Psoas muscle (tissue), 8 donors: ENCODE results near the gene ABCG1. TPM values are rescaled to one million over a fixed set of nuclear protein-coding genes. Genes with fewer than 3 reads are reported as not detected.

ENCODE experiments used
- ATAC-seq, 4 donors: fragments of 200-7000 bp; cut with Tn5 transposase; one replicate each; pipeline ENCODE4 v1.9.1; 2020; ENCODE audit warnings: moderate library complexity in 3 of 4, mild to moderate bottlenecking in 2 of 4
- DNase-seq, 2 donors: peaks; one replicate each; pipeline ENCODE4 v3.0.0-alpha.2; 2020
- H3K27ac ChIP-seq: fragments of 200-600 bp; one replicate; pipeline ENCODE4 v1.8.0; 2022
- H3K27me3 ChIP-seq, 3 donors: fragments of 200-600 bp in 1 of 3; one replicate each; pipeline versions ENCODE4 v1.6.1 to v1.8.0; 2013 to 2022; ENCODE audit warnings: low read length in 2 of 3, mild to moderate bottlenecking in 2 of 3, moderate library complexity in 1 of 3; ENCODE audit not compliant: insufficient read depth in 3 of 3
- H3K36me3 ChIP-seq, 2 donors: fragments of 200-600 bp in 1 of 2; one replicate each; pipeline versions ENCODE4 v1.6.1 to v1.8.0; 2013 to 2022; ENCODE audit warnings: low read depth in 1 of 2, mild to moderate bottlenecking in 1 of 2, moderate library complexity in 1 of 2; ENCODE audit not compliant: insufficient read depth in 1 of 2
- H3K4me1 ChIP-seq: fragments of 200-600 bp; one replicate; pipeline ENCODE4 v1.8.0; 2022
- H3K4me3 ChIP-seq: fragments of 200-600 bp; one replicate; pipeline ENCODE4 v1.8.0; 2022; ENCODE audit warnings: mild to moderate bottlenecking
- H3K9me3 ChIP-seq: fragments of 200-600 bp; one replicate; pipeline ENCODE4 v1.8.0; 2022
- CTCF ChIP-seq: fragments of 200-600 bp; IDR thresholded peaks from one replicate; pipeline ENCODE4 v1.8.0; 2022; ENCODE audit warnings: antibody characterized with exemption
- WGBS, 3 donors: extraction: QIAGEN DNeasy Blood & Tissue Kit; methylation state at CpG; one replicate each; pipeline versions ENCODE4 v1.1.6 to v1.1.7; 2013; 5-methylcytosine and 5-hydroxymethylcytosine counted together
- intact Hi-C, 2 donors: fragments of 100-400 bp; cut with DNase I; formaldehyde crosslinking; loops; one replicate each; pipeline versions ENCODE4 v1.11.0 to v1.14.2; 2022
- polyA plus RNA-seq, 3 donors: library from polyadenylated mRNA; stranded (reverse); fragments of 200-250 nt; gene quantifications; one replicate each; pipeline ENCODE4 v1.2.3, GENCODE V29; 2013
- total RNA-seq, 4 donors: library from RNA; stranded (reverse); fragmentation: NEBNext Ultra II Directional in 2 of 4; extraction: Animal tissue kit (Norgen Biotek cat#: 25700) in 2 of 4; gene quantifications; one replicate each; pipeline versions ENCODE4 v1.2.1 to v1.2.4, GENCODE V29; 2021 to 2023
- donor health status: healthy with polysubstance abuse.
- donor health status: DM: no; HTN: no; CAD: no; lungs with moderate emphysema.
- donor health status: Bipolar disorder and iron deficiency.
- donor health status: healthy.
- donor health status: DM: yes; HTN: yes; CAD: no.
- donor health status: DM: no; HTN: no; CAD: no.
- donor health status: DM: no; HTN: no; CAD: no.
- donor health status: DM: yes; HTN: yes; CAD: no.

Gene ABCG1
- total and polyA plus RNA-seq, 7 donors: 2.9 to 35.8 (median 4.4) TPM

GRCh38 chr21:42336054-42336453 lies 117.1 kb downstream of the ABCG1 start:
- no peak for TF ChIP-seq CTCF
- no peak for ATAC-seq
- Histone ChIP-seq H3K9me3 (no peaks in the 10 kb centered on the region), H3K27ac (no peak overlapping the region), H3K4me3 (no peak overlapping the region), H3K27me3 (peaks cover 0 to 50% (median 3%) of the 10 kb centered on the region in 3 donors), H3K36me3 (no peaks in the 10 kb centered on the region), H3K4me1 (no peaks in the 10 kb centered on the region)
- no peak for DNase-seq
- intact Hi-C loops: no loop called here
- WGBS, 3 donors: 18 to 30% (median 22%) methylated on average over 10 of the region's 10 CpGs

- DNase-seq: no peak
- intact Hi-C loops: no loop called here
Measured at GRCh38 chr21:42337276-42337675, 118.3 kb downstream of the ABCG1 start.

GRCh38 chr21:42337830-42338728 lies 119.1 kb downstream of the ABCG1 start:
- Histone ChIP-seq H3K4me1 (no peaks in the 10 kb centered on the region), H3K36me3 (no peaks in the 10 kb centered on the region), H3K4me3 (no peak overlapping the region), H3K27ac (no peak overlapping the region), H3K27me3 (peaks cover 0 to 40% (median 0%) of the 10 kb centered on the region in 3 donors), H3K9me3 (no peaks in the 10 kb centered on the region)
- DNase-seq: peak; percentile 60 to 71
- intact Hi-C loops: no loop called here
- 31 to 36% (median 32%) methylated on average over 22 to 23 of the region's 23 CpGs for WGBS, 3 donors
- peak; percentile 50 for TF ChIP-seq CTCF
- ATAC-seq: peak; percentile 39 to 79 (median 74)

More at GRCh38 chr21:42337276-42337675, 118.3 kb downstream of the ABCG1 start:
- H3K9me3 ChIP-seq: no peaks in the 10 kb centered on the region
- no peak for ATAC-seq
- H3K27ac ChIP-seq: no peak overlapping the region
- peaks cover 0 to 48% (median 3%) of the 10 kb centered on the region in 3 donors for H3K27me3 ChIP-seq
- WGBS, 3 donors: 93 to 94% (median 93%) methylated on average over 4 of the region's 4 CpGs
- H3K4me1 ChIP-seq: no peaks in the 10 kb centered on the region
- no peak overlapping the region for H3K4me3 ChIP-seq
- no peaks in the 10 kb centered on the region for H3K36me3 ChIP-seq
- no peak for TF ChIP-seq CTCF

- H3K36me3 ChIP-seq: no peaks in the 10 kb centered on the region
- no peak for ATAC-seq
- H3K27ac ChIP-seq: no peak overlapping the region
- intact Hi-C loops: no loop called here
- DNase-seq: no peak
- 93 to 95% (median 94%) methylated on average over 17 of the region's 17 CpGs for WGBS, 3 donors
- no peak for TF ChIP-seq CTCF
- H3K4me3 ChIP-seq: no peak overlapping the region
- H3K27me3 ChIP-seq: peaks cover 0 to 32% (median 0%) of the 10 kb centered on the region in 3 donors
- H3K4me1 ChIP-seq: no peaks in the 10 kb centered on the region
- H3K9me3 ChIP-seq: no peaks in the 10 kb centered on the region
Measured at GRCh38 chr21:42338729-42339715, 120.1 kb downstream of the ABCG1 start.
